Skeletal muscle tissue (tissue), 5 donors: ENCODE measurements around the gene ARHGAP32. TPM values are rescaled to one million over a fixed set of nuclear protein-coding genes. Genes with fewer than 3 reads are reported as not detected.

ENCODE experiments used
- H3K27ac ChIP-seq: one replicate; pipeline ENCODE4 v1.7.0; 2013; ENCODE audit warnings: mild to moderate bottlenecking, low read depth, low read length, inconsistent platforms
- H3K27me3 ChIP-seq, 3 donors: one replicate each; pipeline ENCODE4 v1.7.0; 2013; ENCODE audit warnings: low read length in 3 of 3; ENCODE audit not compliant: control insufficient read depth in 3 of 3, insufficient read depth in 3 of 3
- H3K36me3 ChIP-seq, 3 donors: one replicate each; pipeline ENCODE4 v1.7.0; 2013; ENCODE audit warnings: low read length in 3 of 3; ENCODE audit not compliant: control insufficient read depth in 3 of 3, insufficient read depth in 3 of 3
- H3K4me1 ChIP-seq, 3 donors: one replicate each; pipeline ENCODE4 v1.7.0; 2013; ENCODE audit warnings: low read length in 3 of 3, mild to moderate bottlenecking in 3 of 3; ENCODE audit not compliant: control insufficient read depth in 3 of 3, insufficient read depth in 3 of 3
- H3K4me3 ChIP-seq, 3 donors: one replicate each; pipeline ENCODE4 v1.7.0; 2013; ENCODE audit warnings: low read length in 3 of 3
- H3K9ac ChIP-seq, 3 donors: one replicate each; pipeline ENCODE4 v1.7.0; 2013; ENCODE audit warnings: low read length in 3 of 3, mild to moderate bottlenecking in 3 of 3, moderate library complexity in 2 of 3, low read depth in 1 of 3
- H3K9me3 ChIP-seq, 3 donors: one replicate each; pipeline ENCODE4 v1.7.0; 2013; ENCODE audit warnings: low read length in 3 of 3; ENCODE audit not compliant: control insufficient read depth in 3 of 3
- small RNA-seq: library from RNA; depleted of rRNA; stranded (forward); fragments of <200 nt; gene quantifications from one replicate; pipeline ENCODE3, GENCODE V24; 2014
- total RNA-seq: library from RNA; depleted of rRNA; stranded (reverse); fragments of >200 nt; gene quantifications from one replicate; pipeline ENCODE4 v1.2.3, GENCODE V29; 2014
- donor health status: Osteomylitis.

Gene ARHGAP32
- total RNA-seq, 1 donor from 2014 or later = 23.5 TPM

- no peak overlapping the region for H3K9ac ChIP-seq
- H3K27me3 ChIP-seq = peaks cover 0 to 8% (median 5%) of the 10 kb centered on the region in 3 donors
- no peaks in the 10 kb centered on the region for H3K9me3 ChIP-seq
Observed at GRCh38 chr11:128916681-128917080, 275.4 kb downstream of the ARHGAP32 start.

GRCh38 chr11:128916037-128916572, 276.0 kb downstream of the ARHGAP32 start:
- Histone ChIP-seq H3K27ac (no peak overlapping the region), H3K4me3 (no peak overlapping the region), H3K9ac (no peak overlapping the region), H3K36me3 (no peaks in the 10 kb centered on the region), H3K4me1 (no peaks in the 10 kb centered on the region), H3K9me3 (no peaks in the 10 kb centered on the region), H3K27me3 (peaks cover 0 to 11% (median 8%) of the 10 kb centered on the region in 3 donors)

More at GRCh38 chr11:128916681-128917080, 275.4 kb downstream of the ARHGAP32 start:
- Histone ChIP-seq H3K36me3 (no peaks in the 10 kb centered on the region), H3K27ac (no peak overlapping the region), H3K4me3 (no peak overlapping the region), H3K4me1 (no peaks in the 10 kb centered on the region)

GRCh38 chr11:128915149-128915521, 277.0 kb downstream of the ARHGAP32 start:
- no peaks in the 10 kb centered on the region for H3K9me3 ChIP-seq
- H3K9ac ChIP-seq = no peak overlapping the region
- no peaks in the 10 kb centered on the region for H3K36me3 ChIP-seq
- no peak overlapping the region for H3K27ac ChIP-seq
- no peak overlapping the region for H3K4me3 ChIP-seq
- H3K4me1 ChIP-seq = no peaks in the 10 kb centered on the region
- peaks cover 0 to 11% (median 8%) of the 10 kb centered on the region in 3 donors for H3K27me3 ChIP-seq

Small RNA genes within 50 kb of the gene (small RNA-seq; reads per million reads assigned to genes)
- gene RF00019 (not detected), gene RNU6-874P (not detected), gene RNU6-876P (not detected)

Other genes with a start within 250 kb of the ARHGAP32 start
- not detected for gene TP53AIP1, start 249.5 kb downstream of the ARHGAP32 start, total RNA-seq
- gene BARX2, start 183.5 kb upstream of the ARHGAP32 start, total RNA-seq = not detected